ENCODE results near the gene CKMT1A.
"Not testable (repeated sequence)": the region's sequence is repeated elsewhere in the genome, so short reads cannot be mapped to it uniquely, and the experiment has no call there.

CKMT1A gene

DNA sequence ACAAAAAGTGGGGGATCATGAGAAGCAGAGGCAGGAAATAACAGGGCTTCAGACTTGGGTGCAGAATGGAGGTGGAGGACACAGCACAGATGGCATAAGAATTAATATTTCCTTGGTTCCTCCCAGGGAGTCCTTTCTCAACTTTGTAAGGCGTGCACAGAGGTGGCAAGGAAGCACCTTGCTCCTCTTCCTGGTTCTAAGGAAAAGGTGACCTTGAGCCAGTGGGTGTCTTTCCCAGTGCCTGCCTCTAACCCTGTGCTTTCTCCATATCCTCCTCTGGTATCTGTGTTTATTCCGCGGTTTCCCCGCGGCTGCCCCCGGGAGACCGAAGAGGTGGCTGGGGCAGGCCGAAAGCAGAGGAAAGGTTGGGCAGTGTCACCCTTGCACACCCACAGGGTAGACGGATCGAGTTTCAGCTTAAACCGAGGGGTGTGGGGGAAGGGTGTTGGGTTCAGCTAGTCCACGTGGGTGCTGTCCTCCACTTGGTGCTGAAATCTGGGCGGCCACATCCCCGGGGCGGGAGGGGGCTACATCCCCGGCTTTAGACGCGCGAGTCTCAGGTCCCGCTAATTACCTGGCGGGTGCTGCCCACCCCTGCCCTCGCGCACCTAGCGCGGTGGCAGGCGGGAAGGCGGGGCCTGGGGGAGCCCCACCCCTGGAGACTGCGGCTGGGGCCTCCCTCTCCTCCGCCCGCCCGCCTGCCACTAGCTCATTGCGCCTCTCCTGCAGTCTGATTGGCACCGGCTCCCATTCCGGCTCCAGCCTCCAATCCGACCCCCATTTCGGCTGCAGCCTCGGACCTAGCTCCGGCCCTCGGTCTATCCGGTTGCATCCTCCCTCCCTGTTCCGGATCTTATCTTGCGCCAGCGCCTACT is at the start of gene CKMT1A:
Gene CKMT1A, plus strand, starts transcription at position 712 of the 875 bp plus-strand sequence. CDS start 192 bp downstream, outside the sequence.
- DNase-seq = not testable (repeated sequence)

DNA sequence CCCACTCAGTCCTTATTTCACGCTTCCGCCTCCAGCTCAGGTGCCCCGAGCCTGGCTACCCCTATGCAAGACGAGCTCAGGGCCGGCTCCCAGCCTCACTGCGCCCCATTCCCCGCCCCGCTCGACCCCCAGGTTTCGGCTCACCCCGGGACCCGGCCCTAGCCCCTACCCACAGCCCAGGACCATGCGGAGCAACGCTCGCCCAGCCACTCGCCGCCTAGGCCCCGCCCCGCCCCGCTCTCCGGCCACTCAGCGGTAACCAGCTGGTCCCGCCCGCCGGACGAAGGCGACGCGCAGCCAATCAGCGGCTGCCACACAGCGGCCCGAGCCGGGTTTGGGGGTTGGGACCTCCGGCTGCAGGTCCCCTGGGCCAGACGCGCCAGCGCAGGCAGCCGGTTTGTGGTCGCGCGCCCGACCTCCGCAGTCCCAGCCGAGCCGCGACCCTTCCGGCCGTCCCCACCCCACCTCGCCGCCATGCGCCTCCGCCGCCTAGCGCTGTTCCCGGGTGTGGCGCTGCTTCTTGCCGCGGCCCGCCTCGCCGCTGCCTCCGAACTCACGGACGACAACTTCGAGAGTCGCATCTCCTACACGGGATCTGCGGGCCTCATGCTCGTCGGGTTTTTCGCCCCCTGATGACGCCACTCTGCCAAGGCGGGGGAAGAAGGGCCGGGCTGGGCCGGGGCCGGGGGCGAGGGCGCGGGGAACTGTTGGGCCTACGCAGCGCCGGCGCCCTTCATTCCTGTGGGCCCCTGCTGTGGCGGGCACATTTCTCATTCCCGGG is 44.8 kb upstream of the CKMT1A start, which contains the start of gene CATSPER2:
Gene CATSPER2, minus strand, starts transcription at position 196 of the 781 bp plus-strand sequence. CDS start 783 bp downstream, outside the sequence.
- DNase-seq = no peak

DNA sequence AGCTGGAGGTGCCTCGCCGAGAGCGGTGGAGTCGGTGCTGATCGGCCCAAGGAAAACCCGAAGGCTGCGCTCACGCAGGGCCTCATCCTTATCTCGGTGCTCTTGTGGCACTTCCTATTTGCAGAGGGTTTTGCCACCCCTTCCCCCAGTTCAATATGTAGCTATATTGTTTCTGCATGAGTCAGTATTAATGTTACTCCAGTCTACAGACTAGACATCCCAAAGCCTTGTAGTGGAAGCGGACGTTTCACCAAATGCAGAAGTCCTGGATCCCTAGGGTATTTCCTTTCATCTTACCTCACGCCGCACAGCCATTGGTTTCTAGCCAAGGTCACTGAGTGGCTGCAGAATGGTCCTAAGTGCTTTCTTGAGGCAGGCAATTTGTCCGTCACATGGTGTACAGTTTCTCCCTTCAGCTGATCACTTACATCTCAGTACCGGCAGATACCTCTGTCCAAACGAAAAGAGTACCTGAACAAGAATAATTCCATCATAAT is 44.2 kb upstream of the CKMT1A start:
- DNase-seq = not testable (repeated sequence)

DNA sequence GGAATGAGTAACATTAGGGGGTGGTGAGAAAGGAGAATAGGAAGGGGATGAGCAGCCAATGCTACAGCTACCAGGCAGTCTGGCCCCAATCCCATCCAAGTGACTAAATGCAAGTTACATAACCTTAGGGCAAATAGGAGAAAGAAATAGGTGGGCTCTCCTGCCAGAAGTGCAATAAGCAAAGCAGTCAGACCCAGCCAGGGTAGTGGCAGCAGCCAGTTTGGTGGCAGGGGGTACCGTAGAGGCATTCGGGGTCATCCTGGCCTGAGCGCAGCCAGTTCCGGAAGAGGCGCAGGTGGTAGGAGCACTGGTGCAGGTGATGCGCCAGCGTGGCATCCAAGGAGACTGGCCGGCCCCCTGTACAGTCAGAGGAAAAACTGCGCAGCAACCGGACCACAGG is 33.9 kb upstream of the CKMT1A start:
- not testable (repeated sequence) for DNase-seq

DNA sequence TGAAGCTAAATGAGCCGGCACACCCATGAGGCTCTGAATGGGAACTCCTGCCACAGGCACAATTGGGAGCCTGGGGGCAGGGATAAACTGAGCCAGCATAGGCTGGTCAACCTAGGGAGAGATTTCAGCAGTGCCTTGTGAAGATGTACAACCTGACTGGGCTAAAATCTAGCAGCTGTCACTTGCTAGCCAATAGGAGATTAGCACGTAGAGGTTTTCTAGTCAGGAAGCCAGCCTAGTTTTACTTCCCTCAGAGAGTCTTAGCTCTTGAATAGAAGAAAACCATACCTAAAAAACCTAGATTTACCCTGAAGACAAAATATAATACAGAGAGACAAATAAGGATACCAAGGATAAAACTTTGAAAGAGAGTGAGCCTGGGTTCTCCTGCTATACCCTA is 31.4 kb upstream of the CKMT1A start:
- DNase-seq = not testable (repeated sequence)

DNA sequence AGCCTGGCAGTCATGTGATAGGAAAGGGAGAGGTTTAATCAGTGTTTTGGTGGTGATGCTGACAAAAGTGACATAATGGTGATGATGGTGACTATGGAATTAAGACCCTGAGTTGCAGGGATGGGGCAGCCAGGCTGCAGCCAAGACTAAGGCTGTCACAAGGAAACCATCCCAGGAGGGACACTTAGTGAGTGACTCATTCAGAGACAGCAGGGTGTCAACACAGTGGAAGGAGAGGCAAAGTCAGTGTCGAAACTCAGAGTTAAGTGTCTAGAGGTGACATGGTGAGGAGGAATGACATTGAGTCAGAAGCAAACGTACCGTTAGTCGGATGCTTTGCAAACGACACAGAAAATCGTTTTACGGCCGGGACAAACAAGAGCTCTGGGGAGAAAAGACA is 30.3 kb upstream of the CKMT1A start:
- not testable (repeated sequence) for DNase-seq

DNA sequence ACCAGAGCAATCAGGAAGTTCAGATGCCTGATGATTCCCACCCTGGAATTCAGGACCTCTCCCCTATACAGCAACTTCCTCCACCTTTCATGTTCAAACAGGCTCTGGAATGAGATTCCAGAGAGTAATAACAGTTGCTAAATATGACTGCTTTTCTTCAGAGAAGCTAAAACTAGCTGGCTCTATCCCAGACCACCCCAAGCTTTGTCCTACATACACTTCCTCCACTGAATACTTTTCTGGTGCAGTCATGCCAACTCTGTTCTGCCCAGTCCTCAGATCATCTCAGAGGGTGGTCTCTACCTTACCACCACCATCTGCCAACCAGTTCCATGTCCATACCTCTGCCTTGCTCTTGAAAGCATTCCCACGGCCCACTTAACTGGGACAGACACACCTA is 27.5 kb upstream of the CKMT1A start:
- DNase-seq = not testable (repeated sequence)

DNA sequence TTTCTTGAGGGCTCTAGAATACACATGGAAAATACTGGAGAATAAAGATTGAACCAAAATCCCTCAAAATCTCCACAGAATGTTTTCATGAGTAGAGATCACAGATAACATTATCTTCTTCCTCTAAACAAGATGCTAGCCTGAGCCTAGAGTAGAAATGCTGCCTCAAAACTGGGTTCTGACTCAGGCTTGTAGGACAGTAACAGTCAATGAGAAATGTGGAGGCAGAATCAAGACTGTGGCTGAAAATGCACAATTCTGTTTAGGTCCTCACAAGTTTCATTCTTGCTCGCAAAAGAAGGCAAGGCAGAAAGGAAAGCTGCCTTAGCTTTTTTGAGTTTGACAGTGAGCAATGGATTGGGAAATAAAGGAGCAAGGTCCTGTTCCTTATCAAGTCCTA is 19.5 kb upstream of the CKMT1A start:
- DNase-seq = not testable (repeated sequence)

DNA sequence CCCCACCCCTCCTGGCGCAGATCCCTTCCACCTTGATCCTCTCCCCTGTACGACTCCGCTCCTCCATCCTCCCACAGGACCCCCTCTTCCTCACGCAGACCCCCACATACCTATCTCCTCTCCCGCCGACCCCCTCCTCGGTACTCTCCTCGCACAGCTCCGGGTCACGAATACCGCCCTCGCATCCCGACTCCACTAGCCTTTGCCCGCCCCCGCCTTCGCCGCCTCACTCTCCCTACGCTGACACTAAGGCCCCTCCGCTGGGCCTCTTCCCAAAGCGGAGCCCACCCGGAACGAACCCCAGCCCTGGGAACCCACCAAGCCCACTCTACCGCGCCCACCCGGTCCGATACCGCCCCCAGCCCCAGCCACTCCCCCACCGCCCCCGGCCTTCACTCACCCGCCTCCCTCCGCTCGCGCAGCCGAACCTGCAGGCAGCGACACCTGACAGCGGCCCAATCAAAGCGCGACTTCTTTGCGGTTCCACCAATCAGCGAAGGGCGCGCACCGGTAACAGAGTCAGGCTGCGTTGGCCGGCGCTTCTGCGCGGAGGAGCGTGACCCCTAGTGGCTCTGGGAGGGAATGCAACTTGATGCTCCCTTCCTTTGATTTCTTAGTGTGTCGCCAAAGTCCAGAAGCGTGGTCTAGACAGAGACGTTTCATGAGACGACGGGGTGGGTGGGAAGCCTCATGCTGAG is 3.9 kb upstream of the CKMT1A start:
- not testable (repeated sequence) for DNase-seq

DNA sequence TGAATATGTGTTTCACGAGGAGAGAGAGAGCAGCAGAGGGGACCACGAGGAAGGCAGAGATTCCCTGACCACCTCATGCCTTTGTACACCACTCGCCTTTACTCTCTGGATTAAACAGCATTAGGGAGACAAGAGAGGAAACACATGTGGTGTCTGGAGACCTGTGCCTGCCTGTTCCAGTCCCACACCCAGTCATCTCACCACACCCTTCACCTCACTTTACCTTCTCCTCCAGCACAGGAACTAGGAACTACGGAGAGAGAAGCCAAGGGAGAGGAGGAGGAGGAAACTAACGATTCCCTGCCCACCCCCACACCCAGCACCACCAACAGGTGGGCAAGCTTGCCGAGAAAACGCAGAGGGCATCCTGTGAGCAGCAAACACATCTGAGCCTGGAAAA is 980 bp upstream of the CKMT1A start:
- DNase-seq = not testable (repeated sequence)

DNA sequence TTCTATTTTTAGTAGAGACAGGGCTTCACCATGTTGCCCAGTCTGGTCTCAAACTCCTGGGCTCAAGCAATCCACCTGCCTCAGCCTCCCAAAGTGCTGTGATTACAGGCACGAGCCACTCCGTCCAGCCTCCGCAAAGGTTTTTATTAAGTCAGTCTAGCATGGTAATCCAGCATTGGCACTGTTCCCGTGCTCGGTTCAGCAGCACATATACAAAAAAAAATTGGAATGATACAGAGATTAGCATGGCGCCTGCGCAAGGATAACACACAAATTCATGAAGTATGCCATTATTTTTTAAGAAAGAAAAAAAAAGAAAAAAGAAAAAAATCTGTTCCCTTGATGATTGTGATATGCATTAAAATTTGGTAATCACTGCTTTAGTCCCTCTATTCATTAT is 8.5 kb downstream of the CKMT1A start:
- no peak for DNase-seq

DNA sequence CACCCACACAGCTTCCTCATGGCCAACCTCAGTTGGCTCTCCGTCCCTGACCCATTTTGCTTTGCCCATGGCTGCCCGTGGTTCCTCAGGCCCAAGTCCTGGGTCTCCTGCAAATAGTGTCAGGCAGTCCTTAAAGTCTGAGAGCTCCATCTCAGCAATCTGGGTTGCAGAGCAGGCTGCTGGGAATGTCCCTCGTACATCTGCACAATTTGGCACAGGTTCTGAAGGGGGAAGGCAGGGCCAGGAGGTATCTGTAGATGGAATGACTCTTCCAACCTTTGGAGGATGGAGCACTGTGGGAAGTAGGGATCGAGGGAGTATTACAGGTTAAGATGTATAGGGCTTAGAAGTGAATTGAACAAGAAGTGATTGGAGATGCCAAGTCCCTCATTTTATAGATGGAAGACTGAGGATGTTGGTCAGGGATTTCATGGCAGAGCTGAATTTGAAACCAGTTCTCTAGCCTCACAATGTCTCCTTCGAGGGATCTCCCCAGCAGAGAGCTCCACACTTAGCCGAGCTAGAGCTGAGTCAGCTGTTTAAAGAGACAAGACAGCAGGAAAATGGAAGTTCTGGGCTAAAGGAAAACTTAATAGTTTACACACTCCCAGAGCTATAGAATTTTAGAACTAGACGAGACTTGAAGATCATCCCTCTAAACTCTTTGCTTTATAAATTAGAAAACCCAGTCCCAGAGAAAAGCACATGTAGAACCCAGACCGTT is 9.2 kb downstream of the CKMT1A start:
- DNase-seq = no peak

DNA sequence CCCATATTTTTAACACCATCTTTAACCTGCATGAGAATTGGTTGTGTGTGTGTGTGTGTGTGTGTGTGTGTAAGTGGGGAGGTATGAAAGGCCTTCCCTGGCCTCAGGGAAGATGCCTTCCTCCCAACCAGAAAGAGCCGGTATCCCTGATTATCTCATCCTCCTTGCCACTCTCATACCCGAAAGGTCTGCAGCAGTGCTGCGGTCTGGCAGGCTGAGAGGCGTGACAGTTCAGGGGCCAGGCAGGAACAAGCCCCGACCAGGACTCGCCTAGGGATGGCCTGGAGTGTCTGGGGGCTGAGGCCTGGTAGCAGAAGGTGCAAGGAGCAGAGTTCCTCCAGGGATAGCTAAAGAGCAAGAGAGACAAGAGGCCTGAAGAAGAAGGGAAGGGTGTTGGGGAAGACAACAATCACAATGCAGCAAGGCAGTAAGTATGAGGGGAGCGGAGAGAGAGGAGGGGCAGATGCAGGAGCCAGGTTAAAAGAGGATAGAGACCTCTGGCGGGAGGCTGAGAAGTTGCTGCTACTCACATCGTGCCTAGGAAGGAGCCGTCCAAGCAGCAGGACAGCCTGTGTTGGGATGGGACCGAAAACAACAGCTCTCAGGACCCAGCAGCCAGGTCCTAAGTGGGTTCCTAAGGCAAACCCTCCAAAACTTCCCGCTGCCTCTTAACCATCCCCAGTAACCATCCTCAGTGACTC is 16.9 kb downstream of the CKMT1A start:
- not testable (repeated sequence) for DNase-seq

DNA sequence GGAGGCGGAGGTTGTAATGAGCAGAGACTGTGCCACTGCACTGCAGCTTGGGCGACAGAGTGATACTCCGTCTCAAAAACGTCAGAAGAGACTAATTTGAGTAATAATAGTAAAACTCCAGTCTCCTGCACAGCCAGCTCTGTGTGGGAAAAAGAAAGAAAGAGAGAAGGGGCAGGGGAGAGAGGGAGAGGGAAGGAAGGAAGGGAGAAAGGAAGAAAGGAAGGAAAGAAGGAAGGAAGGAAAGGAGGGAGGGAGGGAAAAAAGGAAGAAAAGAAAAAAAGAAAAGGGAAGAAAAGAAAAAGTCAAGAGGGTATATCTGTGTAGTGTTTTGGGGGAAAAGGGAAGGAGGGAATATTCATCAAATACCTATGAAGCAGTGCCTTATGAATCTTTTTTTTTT is 29.5 kb downstream of the CKMT1A start:
- DNase-seq = no peak

DNA sequence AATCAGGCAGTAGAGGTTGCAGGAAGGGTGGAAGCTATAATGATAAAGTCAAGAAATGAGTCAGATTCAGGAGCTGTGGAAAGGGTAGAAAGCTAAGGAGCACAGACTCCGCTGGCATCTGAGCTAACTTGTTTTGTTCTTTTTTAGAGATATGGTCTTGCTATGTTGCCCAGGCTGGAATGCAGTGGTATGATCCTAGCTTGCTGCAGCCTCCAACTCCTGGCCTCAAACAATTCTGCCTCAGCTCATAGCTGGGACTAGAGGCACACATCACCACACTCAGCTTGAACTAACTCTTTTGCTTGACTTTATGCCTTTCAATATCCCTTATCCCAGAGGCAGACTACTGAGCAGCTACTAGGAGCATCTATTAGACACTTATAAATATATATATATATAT is 32.6 kb downstream of the CKMT1A start:
- DNase-seq = not testable (repeated sequence)

DNA sequence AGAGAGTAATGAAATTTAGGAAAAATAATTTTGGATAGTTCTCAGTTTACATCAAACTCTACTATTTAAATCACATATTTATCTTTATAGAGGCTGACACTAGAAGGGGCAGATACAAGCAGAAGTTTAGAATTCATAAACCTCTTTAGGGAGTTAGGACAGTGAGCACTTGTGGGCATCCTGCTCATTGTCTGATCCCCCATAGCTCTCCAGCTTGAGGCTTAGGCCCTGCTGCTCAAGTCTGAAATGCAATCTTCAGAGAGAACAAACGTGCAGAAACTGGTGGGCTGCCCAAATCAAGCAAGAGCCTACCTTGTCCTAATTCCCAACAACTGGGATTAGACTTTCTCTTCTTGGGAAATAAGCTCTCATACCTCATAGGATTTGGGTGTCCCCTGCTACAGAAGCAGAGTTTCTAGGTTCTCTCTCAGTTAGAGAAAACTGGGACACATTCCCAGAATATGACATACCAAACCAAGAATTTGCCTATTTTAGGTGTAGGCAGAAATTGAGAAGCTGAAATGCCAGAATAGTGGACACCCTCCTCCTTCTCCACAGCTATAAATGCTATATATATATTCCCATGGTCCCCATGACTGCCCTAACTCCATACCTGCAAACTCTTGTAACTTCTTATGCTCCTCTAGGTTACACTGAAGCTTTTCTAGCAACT is 34.5 kb downstream of the CKMT1A start:
- DNase-seq = not testable (repeated sequence)

DNA sequence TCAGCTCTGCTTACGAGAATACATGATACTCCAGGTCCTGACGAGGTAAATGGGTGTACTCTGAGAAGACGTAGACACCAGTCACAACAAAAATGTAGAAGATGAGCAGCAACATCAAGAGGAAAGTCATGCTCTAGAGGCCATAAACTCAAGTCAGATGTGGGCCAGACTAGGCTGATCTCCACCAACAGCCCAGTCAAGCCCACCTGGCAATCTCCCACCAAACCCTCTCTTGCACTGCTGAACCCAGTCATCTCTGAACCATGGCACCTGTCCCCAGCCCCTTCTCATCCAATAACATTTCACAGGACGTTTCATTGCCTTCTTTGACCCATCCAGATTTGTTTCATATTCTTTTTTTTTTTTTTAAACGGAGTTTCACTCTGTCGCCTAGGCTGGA is 41.8 kb downstream of the CKMT1A start:
- no peak for DNase-seq

DNA sequence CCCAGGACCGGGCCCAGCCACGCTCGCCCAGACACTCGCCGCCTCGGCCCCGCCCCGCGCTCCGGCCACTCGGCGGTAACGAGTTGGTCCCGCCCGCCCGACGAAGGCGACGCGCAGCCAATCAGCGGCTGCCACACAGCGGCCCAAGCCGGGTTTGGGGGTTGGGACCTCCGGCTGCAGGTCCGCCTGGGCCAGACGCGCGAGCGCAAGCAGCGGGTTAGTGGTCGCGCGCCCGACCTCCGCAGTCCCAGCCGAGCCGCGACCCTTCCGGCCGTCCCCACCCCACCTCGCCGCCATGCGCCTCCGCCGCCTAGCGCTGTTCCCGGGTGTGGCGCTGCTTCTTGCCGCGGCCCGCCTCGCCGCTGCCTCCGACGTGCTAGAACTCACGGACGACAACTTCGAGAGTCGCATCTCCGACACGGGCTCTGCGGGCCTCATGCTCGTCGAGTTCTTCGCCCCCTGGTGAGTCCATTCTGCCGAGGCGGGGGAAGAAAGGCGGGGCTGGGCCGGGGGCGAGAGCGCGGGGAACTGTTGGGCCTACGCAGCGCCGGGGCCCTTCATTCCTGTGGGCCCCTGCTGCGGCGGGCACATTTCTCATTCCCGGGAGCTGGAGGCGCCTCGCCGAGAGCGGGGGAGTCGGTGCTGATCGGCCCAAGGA is 52.7 kb downstream of the CKMT1A start, which contains the start of gene PDIA3:
Gene PDIA3, plus strand, starts transcription at position 194 of the 658 bp plus-strand sequence. Its CDS starts 102 bp downstream, at position 296.
- DNase-seq = peak; percentile 97

DNA sequence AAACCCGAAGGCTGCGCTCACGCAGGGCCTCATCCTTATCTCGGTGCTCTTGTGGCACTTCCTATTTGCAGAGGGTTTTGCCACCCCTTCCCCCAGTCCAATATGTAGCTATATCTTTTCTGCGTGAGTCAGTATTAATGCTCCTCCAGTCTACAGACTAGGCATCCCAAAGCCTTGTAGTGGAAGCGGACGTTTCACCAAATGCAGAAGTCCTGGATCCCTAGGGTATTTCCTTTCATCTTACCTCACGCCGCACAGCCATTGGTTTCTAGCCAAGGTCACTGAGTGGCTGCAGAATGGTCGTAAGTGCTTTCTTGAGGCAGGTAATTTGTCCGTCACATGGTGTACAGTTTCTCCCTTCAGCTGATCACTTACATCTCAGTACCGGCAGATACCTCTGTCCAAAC is 53.2 kb downstream of the CKMT1A start:
- peak; percentile 36 for DNase-seq

DNA sequence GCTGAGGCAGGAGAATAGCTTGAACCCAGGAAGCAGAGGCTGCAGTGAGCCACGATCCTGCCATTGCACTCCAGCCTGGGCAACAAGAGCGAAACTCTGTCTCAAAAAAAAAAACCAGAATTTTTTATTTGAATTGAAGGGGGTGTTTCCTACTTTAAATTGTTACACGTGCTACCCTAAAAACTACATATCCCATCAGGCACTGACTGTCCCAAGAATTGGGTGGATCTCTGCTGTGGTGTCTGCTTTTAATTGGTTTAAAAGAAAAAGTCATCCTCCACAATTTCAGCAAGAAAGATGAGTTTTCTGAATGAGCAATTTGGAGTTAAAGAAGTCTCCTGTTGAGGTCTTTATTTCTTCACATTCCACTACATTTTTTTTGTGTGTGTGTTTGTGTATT is 54.7 kb downstream of the CKMT1A start:
- peak; percentile 46 for DNase-seq
